HEK293T (cell line): Measurements from ENCODE around the gene CHCHD3.

Experiments
- ARNT ChIP-seq: fragments of 450-650 bp; IDR thresholded peaks from 2 replicates; pipeline ENCODE4 v1.6.1; 2017; ENCODE audit warnings: mild to moderate bottlenecking
- BHLHE40 ChIP-seq: fragments of 450-650 bp; IDR thresholded peaks from 2 replicates; pipeline ENCODE4 v1.6.1; 2016; ENCODE audit warnings: mild to moderate bottlenecking, moderate library complexity, borderline replicate concordance
- ELF4 ChIP-seq: fragments of 450-650 bp; IDR thresholded peaks from 2 replicates; pipeline ENCODE4 v1.6.1; 2017; ENCODE audit warnings: antibody characterized with exemption
- FOXM1 ChIP-seq: fragments of 450-650 bp; IDR thresholded peaks from 2 replicates; pipeline ENCODE4 v1.6.1; 2017; ENCODE audit warnings: mild to moderate bottlenecking, borderline replicate concordance
- HDGF ChIP-seq: fragments of 450-650 bp; IDR thresholded peaks from 2 replicates; pipeline ENCODE4 v1.6.1; 2017; ENCODE audit warnings: antibody characterized with exemption, borderline replicate concordance
- LEF1 ChIP-seq: fragments of 450-650 bp; IDR thresholded peaks from 2 replicates; pipeline ENCODE4 v1.6.1; 2017; ENCODE audit warnings: mild to moderate bottlenecking, borderline replicate concordance
- PKNOX1 ChIP-seq: fragments of 450-650 bp; IDR thresholded peaks from 2 replicates; pipeline ENCODE4 v1.6.1; 2016
- SP1 ChIP-seq: fragments of 450-650 bp; IDR thresholded peaks from 2 replicates; pipeline ENCODE4 v1.6.1; 2017
- SUZ12 ChIP-seq: fragments of 450-650 bp; IDR thresholded peaks from 2 replicates; pipeline ENCODE4 v1.6.1; 2016; ENCODE audit warnings: mild to moderate bottlenecking
- TARDBP ChIP-seq: fragments of 450-650 bp; IDR thresholded peaks from 2 replicates; pipeline ENCODE4 v1.6.1; 2016

- TF ChIP-seq LEF1 = no peak
- no peak for TF ChIP-seq FOXM1
- no peak for TF ChIP-seq TARDBP
- TF ChIP-seq SP1 = no peak
- no peak for TF ChIP-seq HDGF
- no peak for TF ChIP-seq BHLHE40
- no peak for TF ChIP-seq ELF4
- no peak for TF ChIP-seq PKNOX1
- no peak for TF ChIP-seq SUZ12
- TF ChIP-seq ARNT = no peak
Observed at GRCh38 chr7:132866551-132866950, 215.3 kb downstream of the CHCHD3 start.
